Measurements from ENCODE around the gene KIR2DL1. TPM values are rescaled to one million over a fixed set of nuclear protein-coding genes. Genes with fewer than 3 reads are reported as not detected.
"Not testable (repeated sequence)": the region's sequence is repeated elsewhere in the genome, so short reads cannot be mapped to it uniquely, and the experiment has no call there.

Gene KIR2DL1
- total and polyA plus RNA-seq, 7 donors, result 0.06 TPM; not detected in 6

- intact Hi-C loops (cut with DNase I), result no loop called here
- WGBS, 2 donors, result 54 to 61% methylated on average over 3 of the region's 3 CpGs
These were observed 41.4 kb upstream of the KIR2DL1 start for GRCh38 chr19:54728167-54728566.

GRCh38 chr19:54729416-54730188, 40.0 kb upstream of the KIR2DL1 start:
- Histone ChIP-seq H3K4me3 (no peak overlapping the region), H3K27me3 (no peaks in the 10 kb centered on the region), H3K9me3 (no peaks in the 10 kb centered on the region), H3K4me1 (no peaks in the 10 kb centered on the region), H3K27ac (no peak overlapping the region), H3K36me3 (no peaks in the 10 kb centered on the region)
- WGBS, 2 donors, result 74 to 76% methylated on average over 15 of the region's 15 CpGs
- TF ChIP-seq POLR2AphosphoS5 (IDR thresholded peaks at IDR 0.05), result no peak
- TF ChIP-seq POLR2A (IDR thresholded peaks at IDR 0.05), result no peak
- no peak for TF ChIP-seq CTCF (IDR thresholded peaks at IDR 0.05)
- no peak for TF ChIP-seq EP300 (IDR thresholded peaks at IDR 0.05)
- intact Hi-C loops (cut with DNase I), result no loop called here
- DNase-seq, result no peak

More at GRCh38 chr19:54728167-54728566, 41.4 kb upstream of the KIR2DL1 start:
- H3K36me3 ChIP-seq, result no peaks in the 10 kb centered on the region
- no peaks in the 10 kb centered on the region for H3K27me3 ChIP-seq
- no peaks in the 10 kb centered on the region for H3K9me3 ChIP-seq
- no peak overlapping the region for H3K27ac ChIP-seq
- no peak for DNase-seq
- no peaks in the 10 kb centered on the region for H3K4me1 ChIP-seq
- no peak for TF ChIP-seq POLR2A (IDR thresholded peaks at IDR 0.05)
- TF ChIP-seq POLR2AphosphoS5 (IDR thresholded peaks at IDR 0.05), result no peak
- no peak for TF ChIP-seq CTCF (IDR thresholded peaks at IDR 0.05)
- no peak for TF ChIP-seq EP300 (IDR thresholded peaks at IDR 0.05)
- no peak overlapping the region for H3K4me3 ChIP-seq

- H3K27ac ChIP-seq, result no peak overlapping the region
- 56 to 70% methylated on average over 8 of the region's 8 CpGs for WGBS, 2 donors
- H3K4me3 ChIP-seq, result no peak overlapping the region
- intact Hi-C loops (cut with DNase I), result no loop called here
- DNase-seq, result no peak
- no peaks in the 10 kb centered on the region for H3K36me3 ChIP-seq
- H3K9me3 ChIP-seq, result no peaks in the 10 kb centered on the region
- H3K4me1 ChIP-seq, result no peaks in the 10 kb centered on the region
- TF ChIP-seq CTCF (IDR thresholded peaks at IDR 0.05) (no peak), POLR2A (IDR thresholded peaks at IDR 0.05) (no peak), POLR2AphosphoS5 (IDR thresholded peaks at IDR 0.05) (no peak), EP300 (IDR thresholded peaks at IDR 0.05) (no peak)
- H3K27me3 ChIP-seq, result no peaks in the 10 kb centered on the region
These were observed 38.4 kb upstream of the KIR2DL1 start for GRCh38 chr19:54731191-54731590.

GRCh38 chr19:54738306-54738705, 31.3 kb upstream of the KIR2DL1 start, which contains the start of gene KIR2DL3:
Gene KIR2DL3, plus strand, starts transcription at chr19:54738513. Its CDS starts 33 bp downstream, at chr19:54738546.
- DNase-seq; H3K4me1 ChIP-seq; H3K27ac ChIP-seq; H3K36me3 ChIP-seq; intact Hi-C loops (cut with DNase I); H3K4me3 ChIP-seq; H3K9me3 ChIP-seq; H3K27me3 ChIP-seq: not testable (repeated sequence)
- WGBS, 2 donors, result 89 to 93% methylated on average over 16 of the region's 16 CpGs

- H3K9me3 ChIP-seq, result no peaks in the 10 kb centered on the region
- no peaks in the 10 kb centered on the region for H3K36me3 ChIP-seq
- DNase-seq, result no peak
- H3K4me3 ChIP-seq, result no peak overlapping the region
- H3K27ac ChIP-seq, result no peak overlapping the region
- no peaks in the 10 kb centered on the region for H3K4me1 ChIP-seq
- H3K27me3 ChIP-seq, result no peaks in the 10 kb centered on the region
- intact Hi-C loops (cut with DNase I), result no loop called here
- WGBS, 2 donors, result 83 to 88% methylated on average over 1 of the region's 1 CpG
- TF ChIP-seq POLR2AphosphoS5 (IDR thresholded peaks at IDR 0.05) (no peak), POLR2A (IDR thresholded peaks at IDR 0.05) (no peak), EP300 (IDR thresholded peaks at IDR 0.05) (no peak), CTCF (IDR thresholded peaks at IDR 0.05) (no peak)
These were observed 30.9 kb upstream of the KIR2DL1 start for GRCh38 chr19:54738715-54739114.
